HG03064 (cell line): Measurements from ENCODE around the gene VAPA.
"Not testable (repeated sequence)": the region's sequence is repeated elsewhere in the genome, so short reads cannot be mapped to it uniquely, and the experiment has no call there.

Experiments used
- ATAC-seq: cut with Tn5 transposase; IDR thresholded peaks from one replicate; pipeline ENCODE4 v1.9.1; 2021; ENCODE audit warnings: low read depth; ENCODE audit not compliant: unreplicated experiment

The VAPA gene

DNA sequence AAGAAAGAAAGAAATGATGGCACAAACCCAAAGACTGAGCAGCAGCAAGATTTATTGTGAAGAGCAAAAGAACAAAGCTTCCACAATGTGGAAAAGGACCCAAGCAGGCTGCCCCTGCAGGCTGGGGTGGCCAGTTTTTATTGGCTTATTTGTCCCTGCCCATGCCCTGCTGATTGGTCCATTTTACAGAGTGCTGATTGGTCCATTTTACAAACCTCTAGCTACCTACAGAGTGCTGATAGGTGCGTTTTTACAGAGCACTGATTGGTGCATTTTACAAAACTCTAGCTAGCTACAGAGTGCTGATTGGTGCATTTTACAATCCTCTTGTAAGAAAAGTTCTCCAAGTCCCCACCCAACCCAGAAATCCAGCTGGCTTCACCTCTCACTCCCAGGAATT, 1.5 kb upstream of the VAPA start:
- ATAC-seq: not testable (repeated sequence)

DNA sequence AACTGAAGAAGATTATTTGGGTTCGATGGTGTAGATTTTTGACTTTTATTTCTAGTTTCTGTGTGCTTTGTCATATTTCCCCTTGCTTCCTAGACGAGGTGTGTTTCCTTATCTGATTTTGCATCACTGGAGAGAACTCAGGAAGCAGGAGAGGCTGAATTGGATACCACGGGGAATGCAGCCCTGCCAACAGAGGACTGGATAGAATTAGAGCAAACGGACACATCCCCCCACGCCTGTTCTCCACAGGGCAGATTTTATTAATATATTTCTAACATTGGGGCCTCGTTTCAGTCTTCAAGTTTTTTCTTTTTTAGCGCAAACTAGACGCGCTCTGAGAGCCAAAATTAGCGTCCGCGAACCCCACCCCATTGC, 678 bp upstream of the VAPA start:
- ATAC-seq: no peak

DNA sequence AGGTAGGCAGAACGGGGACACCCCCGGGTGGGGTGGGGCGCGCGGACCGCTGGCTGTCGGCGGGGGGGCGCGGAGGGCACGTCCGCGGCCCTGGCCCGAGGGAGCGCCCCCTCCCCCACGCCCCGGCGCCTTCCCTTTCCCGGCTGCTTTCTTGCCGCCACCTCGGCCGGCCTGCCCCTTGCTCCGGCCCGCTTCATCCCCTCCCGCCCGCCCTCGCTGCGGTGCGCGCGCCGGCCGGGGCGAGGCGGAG, 443 bp downstream of the VAPA start:
- no peak for ATAC-seq

DNA sequence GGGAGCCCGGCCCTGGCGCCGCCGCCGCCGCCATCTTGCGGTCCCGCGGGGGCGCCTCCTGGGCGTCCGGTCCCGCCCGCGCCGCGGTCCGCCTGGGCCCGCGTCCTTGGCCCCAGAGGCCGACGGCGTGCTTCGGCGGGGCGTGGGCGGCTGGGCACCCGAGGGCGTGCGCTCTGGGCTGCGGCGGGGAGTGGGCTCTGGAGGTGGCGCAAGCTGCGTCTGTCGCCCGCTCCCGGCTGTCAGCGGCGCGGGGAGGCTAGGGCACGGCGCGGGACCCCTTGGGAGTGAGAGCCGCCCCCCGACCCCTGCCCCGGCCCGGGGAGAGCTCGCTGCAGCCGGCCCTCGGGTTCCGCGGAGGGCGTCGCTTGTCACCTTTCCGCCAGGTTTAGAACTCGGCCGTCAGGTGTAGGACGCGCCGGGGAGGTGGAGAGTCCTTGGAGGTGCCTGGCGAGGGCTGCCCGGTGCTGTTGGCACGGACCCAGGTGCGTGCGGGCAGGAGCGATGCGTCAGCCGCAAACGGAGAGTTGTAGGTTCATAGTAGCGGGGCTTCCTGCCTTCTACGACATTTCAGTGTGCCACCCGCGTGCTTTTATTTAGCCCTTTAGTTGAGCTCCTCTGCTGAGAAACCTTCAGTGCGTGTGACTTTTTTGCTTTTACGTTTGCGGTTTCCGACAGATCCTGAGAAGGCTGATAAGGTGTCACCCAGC, 921 bp downstream of the VAPA start:
- peak; percentile 28 for ATAC-seq

DNA sequence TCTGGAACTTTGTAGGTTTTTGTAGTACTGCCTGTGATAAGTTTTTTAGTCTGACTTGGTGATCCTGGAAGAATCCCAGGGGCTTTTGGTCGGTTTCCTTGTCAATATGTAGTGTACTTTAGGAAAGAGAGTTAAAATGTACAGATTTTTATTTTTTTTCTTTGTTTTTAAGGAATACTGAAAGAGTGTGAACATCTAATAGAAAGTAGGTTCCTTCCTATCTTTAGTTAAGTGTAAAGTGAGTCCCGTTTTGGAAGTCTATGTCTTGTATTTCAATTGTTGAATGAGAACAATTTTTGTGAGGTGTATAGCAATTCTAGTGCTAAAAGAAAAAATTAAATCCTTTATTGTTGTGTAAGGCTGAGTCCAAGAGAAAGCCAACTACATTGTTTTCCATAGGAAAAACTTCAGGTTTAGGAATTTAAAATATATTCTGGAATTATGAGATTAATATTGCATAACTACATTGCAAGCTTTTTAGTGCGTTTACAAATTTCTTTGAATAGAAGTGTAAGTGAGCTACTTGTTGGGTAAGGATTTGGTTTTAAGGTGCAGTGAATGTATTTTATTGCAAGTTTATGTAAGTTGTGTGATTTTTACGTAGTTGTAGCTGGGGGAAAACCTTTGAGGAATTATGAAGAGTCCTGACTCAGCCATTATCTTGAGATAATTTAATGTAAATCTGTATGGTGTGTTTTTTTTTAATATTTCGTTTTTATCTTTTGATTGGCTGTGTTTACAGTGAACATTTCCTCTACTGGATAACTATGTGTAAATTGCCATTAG, 1.7 kb downstream of the VAPA start:
- no peak for ATAC-seq

DNA sequence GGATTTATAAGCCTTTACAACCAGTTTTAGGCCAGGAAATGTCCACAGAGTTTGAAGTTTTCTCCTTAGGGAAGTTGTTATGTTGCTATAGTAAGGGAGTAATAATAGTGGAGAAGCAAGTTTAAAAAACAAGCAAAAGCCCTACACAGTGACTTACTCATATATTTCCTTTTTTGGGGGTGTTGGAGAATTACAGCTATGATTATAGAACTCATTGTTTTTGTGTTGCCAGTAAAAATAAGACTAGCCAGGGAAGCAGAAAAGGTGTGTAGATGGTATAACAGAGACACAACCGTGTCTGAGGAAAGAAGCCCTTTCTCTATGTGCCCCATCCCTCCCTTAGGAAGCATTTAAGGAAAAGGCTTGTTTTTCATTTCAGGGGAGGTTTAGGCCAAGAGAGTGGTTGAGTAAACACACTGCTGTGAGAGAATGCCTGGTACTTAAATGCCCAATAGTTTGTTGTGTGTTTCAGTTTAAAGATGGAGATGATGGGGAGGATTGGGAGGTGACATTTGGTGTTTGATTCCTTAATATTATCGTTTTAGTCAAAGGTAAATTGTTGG, 2.3 kb downstream of the VAPA start:
- no peak for ATAC-seq

DNA sequence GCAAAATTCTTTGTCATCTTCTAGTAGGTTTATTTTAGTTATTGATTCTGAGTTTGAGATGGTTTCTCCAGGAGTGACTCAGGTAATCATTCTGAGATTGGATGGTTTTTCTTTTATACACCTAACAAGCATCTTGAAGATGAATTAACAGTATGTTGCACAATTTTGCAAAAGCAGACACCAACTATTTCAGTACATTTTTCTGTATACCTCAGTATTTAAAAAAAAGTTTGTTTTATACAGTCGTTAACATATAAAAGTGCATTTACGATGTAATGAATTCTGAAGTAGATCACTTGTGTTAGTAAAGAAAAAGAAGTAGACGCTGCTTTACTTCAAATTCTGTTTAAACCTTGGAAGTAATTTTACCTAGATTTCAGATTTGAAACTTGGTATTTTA, 3.0 kb downstream of the VAPA start:
- no peak for ATAC-seq

DNA sequence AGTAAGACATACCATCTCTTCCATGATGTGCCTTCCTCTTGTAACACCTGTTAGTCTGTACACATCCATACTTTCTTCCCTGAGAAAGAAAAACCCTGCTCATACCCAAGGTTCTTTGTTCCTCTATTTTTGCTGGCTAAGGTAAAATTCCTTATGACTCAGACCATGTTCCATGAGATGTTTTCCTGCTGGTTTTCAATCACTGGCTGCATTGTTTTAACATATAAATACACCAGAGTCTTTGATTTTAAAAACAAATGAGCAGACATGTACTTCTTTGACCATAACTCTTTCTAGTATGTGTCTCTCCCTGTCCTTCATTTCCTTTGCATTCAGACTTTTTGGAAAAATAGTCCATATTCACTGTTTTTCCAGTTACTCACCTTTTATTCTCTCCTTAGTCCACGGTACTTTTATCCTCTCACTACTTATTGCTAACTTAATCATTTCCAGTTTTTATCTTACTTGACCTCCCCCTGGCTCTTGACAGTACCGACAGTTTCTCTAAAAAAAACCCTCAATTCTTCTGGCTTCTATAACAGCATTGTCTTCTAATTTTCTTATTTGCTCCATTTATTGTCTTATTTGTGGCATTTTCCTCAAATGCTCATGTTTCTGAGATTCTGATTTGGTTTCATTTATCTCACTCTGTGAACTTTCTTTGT, 4.3 kb downstream of the VAPA start:
- no peak for ATAC-seq

DNA sequence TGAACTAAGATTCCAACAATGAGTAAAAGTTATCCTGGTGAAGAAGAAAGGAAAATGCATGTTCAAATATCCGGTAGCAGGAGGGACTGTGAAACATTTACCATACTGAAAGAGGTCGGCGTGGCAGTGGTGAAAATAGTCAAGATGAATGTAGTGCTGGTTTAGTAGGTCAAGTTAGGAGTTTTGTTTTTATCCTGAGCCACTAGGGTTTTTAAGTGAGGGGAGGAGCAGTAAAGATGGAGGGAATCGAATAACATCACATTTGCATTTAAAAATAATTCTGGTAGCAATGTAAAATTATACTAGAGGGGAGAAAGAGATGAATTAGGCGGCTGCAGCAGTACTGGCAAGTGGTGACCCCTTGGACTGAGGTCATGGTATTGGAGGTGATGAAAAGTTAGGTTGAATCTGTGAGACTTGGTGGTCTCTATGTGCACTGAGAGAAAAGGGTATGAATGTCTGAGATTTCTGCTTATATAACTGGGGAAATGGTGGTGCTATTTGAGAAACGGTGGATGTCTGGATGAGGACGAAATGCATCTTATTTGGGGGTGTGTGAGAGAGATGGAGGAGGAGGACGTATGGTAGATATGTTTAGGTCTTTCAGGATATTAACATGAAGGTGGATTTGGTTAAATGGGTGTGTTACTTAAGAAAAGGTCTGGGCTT, 5.9 kb downstream of the VAPA start:
- no peak for ATAC-seq

DNA sequence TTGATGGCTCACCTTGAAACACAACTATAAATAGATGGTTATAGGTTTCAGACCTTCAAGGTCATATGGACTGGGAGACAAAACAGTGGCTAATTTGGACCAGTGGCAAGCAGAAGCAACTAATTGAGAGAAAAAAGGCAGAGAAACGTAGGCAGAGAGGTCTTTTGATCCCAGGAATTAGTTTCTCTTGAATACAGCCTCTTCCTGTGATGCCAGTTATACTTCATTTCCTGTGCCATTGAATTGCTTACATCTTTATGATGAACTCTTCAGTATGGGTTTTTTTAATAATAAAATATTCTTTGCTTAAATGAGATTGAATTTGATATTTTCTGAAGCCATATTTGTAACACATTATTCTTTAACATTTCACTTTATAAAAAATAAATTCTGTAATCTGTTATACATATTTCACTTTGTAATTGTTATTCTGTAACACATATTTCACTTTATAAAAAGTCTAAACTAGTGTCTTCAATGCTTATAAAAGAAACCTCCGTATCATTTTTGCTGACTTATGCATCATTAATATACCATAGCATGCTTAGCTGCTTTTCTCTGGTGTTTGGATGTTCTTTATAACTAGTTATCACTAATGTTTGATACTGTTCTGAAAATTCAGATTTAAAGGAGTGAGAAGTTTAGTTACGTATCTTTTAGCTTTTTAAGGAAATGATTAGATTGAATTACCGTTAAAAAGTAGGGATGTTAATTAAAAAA, 8.9 kb downstream of the VAPA start:
- ATAC-seq: no peak

DNA sequence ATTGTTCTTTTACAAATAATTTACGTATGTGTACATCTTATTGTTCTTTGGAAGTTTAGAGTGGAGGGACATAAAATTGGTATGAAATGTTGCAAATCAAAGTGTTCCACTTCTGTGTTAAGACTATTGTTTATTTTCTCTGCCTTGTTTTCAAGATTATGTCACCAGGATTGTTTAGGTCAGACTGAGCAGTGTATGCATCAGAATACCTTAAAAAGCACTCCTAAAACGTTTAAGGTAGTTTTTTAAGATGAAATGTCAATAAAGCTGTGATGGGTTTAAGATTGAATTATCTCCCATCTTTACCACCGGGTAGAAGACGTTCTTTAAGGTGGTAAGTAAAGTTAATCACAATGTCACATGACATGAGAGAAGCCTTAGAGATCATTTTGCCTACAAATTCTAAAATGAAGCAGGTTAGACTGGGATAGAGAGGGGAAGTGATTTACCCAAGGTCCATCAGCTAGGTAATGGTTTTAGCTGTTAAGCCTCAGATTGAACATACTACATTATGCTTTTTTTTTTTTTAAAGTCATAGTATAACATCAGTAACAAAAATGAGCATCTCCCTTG, 10.6 kb downstream of the VAPA start:
- no peak for ATAC-seq

DNA sequence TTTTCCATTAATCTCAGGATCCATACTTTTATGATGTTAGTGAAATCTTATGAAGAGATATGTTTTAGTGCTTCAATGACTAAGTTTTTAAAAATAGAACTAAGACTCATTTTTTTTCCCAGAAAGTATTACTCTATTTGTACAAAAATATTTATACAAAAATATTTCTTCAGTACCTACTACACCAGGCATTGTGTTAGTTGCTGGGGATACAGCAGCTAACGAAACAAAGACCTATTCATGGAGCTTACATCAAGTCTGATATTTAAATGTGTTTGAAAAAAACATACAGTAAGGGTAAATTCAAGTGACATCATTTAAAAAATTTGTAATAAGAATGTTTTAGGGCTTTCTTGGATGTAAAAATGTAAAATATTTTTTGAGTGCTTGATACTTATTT, 11.6 kb downstream of the VAPA start:
- no peak for ATAC-seq

DNA sequence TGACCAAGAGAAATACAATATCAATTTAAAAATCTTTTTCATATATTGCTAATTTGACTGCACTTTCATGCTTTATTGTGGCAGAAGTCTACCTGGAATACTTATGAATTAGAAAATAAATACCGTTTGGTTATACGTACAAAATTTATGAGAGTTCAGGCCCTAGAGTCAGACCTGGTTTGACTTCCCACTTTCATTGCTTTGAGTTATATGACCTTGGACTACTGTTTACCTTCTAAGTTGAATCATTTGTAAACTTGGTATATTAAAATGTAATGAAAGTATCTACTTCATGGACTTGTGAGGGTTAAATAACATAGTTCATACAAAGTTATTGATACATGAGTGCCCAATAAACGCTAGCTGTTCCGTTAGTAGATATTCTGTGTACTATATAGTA, 12.0 kb downstream of the VAPA start:
- no peak for ATAC-seq

DNA sequence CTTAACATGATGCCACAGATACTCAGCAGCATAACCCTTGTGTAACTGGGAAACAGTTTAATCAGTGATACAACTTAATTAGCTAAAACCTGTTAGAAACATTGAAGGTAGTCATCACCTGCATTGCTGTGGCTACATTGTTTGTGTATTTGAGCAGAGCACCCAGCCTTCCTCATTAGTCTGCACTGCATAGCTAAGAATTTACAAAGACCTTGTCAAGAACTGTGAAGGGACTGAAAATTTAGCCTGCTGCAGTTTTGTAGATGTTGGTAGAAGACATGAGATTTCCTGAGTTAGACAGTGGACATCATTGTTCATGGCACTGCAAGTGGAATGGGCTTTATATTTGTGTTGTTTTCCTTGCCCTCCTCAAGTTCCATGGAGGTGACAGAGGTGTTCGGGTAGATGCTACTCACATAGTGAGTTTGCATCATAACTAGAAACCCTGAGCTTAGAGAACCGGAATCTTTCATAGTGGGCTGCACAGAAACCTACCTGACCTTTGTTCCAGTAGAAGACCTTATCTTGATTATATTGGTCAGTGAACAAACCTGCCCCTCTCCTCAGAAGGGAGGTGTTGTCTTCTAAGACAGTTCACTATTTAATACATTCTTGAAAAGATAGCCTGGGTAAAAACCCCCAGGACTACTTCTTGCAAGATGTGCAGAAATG, 12.5 kb downstream of the VAPA start:
- ATAC-seq: no peak

DNA sequence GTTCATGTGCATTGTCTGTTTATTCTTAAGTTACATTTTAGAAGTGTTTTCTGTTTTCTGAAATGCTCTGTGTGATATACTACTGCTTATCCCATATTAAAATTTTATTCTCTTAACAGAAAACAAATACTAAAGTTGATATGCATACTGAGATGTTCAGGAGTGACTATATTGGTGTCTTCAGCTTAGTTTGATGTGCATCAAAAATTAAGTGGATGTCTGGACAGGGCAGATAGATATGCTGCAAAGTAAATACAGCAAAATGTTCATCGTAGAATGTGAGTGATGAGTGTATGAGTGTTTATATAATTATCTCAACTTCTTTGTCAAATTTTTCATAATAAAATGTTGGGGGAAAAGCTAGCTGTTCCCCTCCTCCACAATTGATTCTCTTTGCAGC, 13.2 kb downstream of the VAPA start:
- ATAC-seq: no peak

DNA sequence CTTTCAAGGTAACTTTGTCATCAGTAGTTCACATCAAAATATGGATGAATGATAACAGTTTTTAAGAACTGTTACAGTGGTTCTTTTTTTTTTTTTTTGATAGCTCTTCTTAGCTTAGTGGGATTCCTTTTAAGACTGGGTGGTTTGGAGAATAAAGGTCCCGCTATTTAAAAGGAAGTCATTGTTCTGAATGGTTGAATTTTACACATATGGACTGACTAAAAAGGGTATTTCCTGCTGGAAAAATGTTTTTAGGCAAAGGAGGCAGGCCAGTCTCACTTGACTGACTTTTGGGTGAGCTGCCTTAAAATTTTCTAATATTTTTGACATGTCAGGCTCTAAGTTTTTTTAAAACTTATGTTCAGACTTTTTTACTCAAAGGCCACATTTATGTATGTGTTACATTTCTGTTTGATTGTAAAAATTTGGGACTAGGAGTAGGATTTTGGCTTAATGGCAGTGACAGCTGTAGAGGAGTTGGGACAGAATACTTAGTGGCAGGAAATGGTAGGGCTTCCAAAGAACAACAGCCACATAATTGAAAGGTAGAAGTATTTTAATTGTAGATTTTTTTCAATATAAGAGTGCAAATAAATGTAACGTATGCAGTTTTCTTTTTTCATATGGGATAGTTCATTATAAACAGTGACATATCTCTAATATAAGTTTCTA, 13.7 kb downstream of the VAPA start:
- ATAC-seq: no peak

DNA sequence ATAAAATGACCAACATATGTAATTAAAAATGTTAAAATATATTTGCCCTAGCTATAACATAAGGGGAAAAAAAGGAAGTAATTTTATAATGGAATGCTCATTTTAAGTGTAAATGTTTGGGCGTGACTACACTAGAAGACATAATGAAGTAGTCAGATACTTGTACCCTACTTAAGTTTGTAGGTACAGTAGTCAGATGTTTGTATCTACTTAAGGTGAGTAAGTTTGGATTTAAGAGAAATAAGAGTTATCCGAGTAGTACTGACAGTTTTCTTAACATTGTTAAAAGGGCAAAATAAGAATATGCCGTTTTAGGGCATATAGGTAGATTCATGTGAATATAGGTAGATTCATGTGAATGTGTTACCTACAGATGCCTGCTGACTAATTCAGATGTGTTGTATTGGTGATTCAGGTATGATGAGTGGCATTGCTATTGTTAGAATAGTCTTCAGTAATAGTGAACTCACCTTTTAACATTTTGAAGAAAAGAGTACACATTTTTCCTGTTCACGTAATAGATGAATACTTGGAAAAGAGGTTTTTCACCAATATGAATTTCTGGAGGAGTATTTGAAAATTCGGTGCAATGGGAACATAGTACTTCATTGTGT, 14.9 kb downstream of the VAPA start:
- no peak for ATAC-seq

DNA sequence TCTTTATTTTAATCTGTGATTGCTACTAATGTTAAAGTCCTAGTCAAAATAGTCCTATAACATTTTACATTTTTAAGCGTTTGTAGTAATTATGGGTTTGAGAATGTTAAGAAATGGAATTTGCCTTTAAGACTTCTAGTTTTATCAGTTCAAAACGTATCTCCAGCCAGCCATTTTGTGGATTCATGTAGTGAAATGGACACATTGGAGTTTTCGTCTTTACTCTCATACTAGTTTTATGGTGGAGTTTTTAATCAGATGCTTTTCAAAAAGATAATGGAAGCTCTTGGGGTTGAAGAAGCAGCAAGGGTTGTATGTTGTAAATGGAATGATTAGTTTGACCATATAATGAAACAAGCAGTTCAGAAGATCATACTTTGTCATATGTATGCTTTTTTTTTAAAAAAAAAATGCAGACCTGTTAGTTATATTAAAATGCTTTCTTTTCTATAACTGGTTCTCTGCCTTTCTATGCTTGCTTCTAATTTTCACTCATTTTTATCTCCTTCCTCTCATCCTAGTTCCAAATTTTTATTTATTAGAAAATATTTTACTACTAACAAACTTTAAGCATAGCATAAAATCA, 16.6 kb downstream of the VAPA start:
- ATAC-seq: no peak
